ENCODE measurements around the gene TNS3. TPM values are rescaled to one million over a fixed set of nuclear protein-coding genes. Genes with fewer than 3 reads are reported as not detected.
A peak's percentile ranks its signal among the peaks of the same experiment; 100 is the strongest.

Gene TNS3
- total RNA-seq, 1 donor from 2014 or later: 452 TPM

DNA sequence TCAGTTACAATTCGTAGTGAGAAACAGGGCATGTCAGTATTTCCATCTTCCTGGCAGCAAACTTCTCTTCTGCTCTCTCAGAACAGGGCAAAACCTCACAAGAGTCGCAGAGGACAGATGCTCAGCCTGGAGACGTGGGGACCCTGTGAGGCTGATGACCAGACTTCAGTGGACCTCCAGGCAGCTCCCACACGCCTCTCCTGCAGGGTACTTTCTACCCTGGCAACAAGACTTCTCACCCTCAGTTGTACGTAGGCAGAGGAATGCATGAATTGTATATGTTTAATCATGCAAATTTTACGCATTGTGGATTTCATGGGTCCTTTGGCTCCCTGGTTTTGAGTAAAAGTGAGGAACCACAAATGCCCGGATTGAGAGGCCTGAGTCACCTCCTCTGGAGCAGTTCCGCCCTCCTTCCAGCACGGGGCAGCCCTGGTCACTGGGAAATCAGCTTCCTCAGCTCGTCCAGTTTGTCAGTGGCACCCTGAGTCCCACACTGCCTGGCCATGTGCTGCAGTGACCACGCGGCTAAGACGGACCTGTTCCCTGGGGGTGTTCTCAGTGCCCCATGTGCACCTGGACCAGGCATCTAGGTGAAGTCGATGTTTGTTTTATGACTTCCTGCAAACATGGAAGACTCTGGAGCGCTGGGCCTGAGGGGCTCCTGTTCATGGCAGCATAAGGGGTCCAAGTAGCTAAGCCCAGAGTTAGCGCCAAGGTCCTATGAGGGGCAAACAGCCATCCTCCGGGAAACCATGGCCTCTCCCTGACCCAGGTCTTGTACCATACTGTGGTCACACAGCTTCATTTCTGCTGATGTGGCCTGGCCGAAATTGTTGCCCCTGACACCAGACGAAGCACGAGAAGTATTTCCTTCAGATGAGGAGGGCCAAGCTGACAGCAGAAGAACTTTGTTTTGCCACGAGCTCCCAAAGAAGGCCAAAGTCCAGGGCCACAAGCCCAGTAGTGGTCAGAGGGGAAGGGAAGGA is 165.1 kb downstream of the TNS3 start:
- TF ChIP-seq, protein P1, sequence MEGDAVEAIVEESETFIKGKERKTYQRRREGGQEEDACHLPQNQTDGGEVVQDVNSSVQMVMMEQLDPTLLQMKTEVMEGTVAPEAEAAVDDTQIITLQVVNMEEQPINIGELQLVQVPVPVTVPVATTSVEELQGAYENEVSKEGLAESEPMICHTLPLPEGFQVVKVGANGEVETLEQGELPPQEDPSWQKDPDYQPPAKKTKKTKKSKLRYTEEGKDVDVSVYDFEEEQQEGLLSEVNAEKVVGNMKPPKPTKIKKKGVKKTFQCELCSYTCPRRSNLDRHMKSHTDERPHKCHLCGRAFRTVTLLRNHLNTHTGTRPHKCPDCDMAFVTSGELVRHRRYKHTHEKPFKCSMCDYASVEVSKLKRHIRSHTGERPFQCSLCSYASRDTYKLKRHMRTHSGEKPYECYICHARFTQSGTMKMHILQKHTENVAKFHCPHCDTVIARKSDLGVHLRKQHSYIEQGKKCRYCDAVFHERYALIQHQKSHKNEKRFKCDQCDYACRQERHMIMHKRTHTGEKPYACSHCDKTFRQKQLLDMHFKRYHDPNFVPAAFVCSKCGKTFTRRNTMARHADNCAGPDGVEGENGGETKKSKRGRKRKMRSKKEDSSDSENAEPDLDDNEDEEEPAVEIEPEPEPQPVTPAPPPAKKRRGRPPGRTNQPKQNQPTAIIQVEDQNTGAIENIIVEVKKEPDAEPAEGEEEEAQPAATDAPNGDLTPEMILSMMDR (IDR thresholded peaks at IDR 0.05; ENCODE audit: unreplicated experiment): no peak
- H3K27me3 Mint-ChIP-seq (ENCODE audit: low read depth): no peaks in the 10 kb centered on the region
- H3K36me3 Mint-ChIP-seq: peaks cover 65% of the 10 kb centered on the region
- H3K4me1 Mint-ChIP-seq: no peaks in the 10 kb centered on the region
- H3K9me3 Mint-ChIP-seq: no peaks in the 10 kb centered on the region
- H3K4me3 Mint-ChIP-seq: no peak overlapping the region
- H3K27ac Mint-ChIP-seq: no peak overlapping the region
- no peak for DNase-seq (ENCODE audit: low spot score in 2 of 2, unreplicated experiment in 2 of 2)

DNA sequence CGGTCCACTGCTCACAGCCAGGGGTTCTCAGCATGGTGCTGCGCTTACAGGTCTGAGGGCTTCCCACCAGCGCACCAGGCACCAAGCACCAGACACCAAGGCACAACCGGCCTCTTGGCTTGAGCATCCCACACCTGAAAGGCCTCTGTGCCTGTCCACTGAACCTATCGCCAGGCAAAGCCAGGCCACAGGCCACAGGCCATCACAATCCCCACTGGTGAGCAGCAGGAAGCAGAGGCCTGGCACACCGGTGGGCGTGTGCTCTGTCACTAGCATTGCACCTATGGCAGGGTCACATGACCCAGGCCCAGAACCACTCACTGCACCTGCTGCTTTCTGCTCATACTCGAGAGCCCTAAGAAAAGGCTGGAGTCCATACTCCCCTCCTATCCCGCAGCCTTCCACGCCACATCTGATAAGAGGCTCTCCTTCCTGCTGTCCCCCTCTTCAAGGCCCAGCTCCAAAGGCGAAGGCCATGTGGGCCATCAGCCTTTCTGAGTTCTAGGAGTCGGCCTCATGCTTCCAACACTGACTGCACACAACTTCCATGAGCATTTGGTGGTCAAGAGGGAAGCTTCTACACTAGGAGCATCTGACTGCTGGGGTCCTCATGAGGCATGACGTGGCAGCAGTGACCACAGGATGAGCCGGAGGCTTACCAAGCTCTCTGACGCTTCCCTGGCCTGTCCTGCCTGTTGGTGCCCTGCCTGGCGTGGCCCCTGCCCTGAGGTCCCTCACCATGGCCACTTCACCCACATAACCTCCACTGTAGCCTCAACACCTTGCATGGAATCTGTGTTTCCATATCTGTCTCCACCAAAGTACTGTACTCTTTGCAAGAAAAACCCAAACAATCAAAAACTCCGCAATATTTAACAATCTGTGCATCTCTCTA is 166.3 kb downstream of the TNS3 start:
- Mint-ChIP-seq H3K27me3 (ENCODE audit: low read depth) (no peaks in the 10 kb centered on the region), H3K4me1 (no peaks in the 10 kb centered on the region), H3K27ac (peak overlapping the region; percentile 1), H3K9me3 (no peaks in the 10 kb centered on the region), H3K36me3 (peaks cover 67% of the 10 kb centered on the region), H3K4me3 (no peak overlapping the region)
- no peak for DNase-seq (ENCODE audit: low spot score in 2 of 2, unreplicated experiment in 2 of 2)
- TF ChIP-seq, protein P1 (IDR thresholded peaks at IDR 0.05; ENCODE audit: unreplicated experiment): no peak

DNA sequence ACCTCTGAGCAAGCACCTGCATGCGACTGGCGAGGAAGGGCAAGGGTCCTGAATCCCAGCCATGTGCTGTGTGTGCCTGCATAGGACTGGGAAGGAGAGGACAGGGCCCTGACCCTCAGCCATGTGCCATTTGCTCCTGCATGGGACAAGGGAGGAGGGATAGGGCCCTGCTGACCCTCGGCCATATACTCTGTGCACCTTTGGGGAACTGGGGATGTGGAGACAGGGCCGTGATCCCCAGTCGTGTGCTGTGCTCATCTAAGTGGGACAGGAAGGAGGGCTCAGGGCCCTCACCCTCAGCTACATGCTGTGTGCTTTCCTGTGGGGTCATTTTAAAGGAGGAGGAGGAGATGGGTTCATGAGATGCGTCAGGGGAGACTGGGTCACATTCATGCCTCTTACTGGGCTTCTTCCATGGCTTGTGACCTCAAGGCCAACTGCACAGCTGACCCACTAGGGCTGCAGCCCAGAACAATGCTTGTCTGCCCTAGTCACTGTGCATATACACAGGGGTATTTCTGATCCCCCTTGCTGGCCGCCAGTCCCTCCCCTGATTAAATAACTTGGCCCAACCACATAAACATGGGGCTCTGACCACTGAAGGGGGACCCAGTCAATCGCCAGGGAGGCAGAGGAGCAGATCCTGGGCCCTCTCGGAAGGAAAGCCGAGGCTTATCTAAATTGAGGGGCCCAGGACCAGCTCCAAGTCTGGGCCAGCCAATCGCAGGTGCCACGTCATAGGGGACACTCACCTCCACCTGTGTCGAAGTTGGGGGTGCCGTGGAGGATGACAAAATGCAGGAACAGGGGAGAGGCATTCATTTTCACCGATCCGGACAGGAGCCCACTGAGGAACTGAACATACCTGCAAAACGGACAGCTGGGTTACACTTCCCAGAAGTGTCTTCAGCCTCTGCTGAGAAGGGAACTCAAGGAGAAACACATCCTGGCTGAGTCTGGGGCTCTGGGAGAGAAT is 167.3 kb downstream of the TNS3 start:
- H3K9me3 Mint-ChIP-seq: no peaks in the 10 kb centered on the region
- peaks cover 58% of the 10 kb centered on the region for H3K36me3 Mint-ChIP-seq
- no peak overlapping the region for H3K4me3 Mint-ChIP-seq
- no peak for DNase-seq (ENCODE audit: low spot score in 2 of 2, unreplicated experiment in 2 of 2)
- H3K4me1 Mint-ChIP-seq: no peaks in the 10 kb centered on the region
- peak overlapping the region; percentile 43 for H3K27ac Mint-ChIP-seq
- no peaks in the 10 kb centered on the region for H3K27me3 Mint-ChIP-seq (ENCODE audit: low read depth)
- TF ChIP-seq, protein P1 (IDR thresholded peaks at IDR 0.05; ENCODE audit: unreplicated experiment): no peak

DNA sequence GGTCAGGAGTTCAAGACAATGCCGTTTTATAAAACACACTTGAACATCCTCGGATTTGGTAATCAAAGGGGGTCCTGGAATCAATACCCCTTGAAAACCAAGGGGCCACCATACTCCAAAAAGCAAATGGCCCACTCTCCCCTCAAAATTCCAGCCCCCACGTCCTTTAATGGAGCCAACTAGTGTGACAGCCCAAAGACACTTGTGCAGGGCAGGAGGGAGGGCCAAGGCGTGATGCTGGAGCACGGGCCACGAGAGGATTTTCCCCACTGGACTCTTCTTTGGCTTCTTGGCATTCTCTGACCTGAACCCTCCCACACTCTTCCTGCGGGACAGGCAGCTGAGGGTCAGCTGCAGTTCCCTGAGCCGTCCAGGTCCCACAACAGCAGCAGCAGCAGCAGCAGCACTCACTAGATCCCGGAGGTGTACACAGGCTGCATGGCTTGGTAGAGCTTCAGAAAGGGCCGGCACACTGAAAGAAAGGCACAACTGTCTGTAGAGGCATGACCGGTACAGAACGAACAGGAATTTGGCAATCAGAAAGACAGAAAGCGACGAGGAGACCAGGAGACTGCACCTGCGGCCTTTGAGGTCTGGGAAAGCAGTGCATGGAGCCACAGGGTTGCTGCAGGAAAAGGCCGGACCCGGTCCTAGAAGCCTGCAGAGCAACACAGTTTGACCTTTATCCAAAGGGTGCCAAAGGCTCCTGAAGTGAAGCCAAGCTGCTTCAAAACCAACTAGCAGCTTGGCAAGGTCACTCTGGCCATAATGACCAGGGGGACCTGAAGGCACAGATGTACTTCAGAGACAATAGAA is 168.2 kb downstream of the TNS3 start:
- Mint-ChIP-seq H3K27me3 (ENCODE audit: low read depth) (no peaks in the 10 kb centered on the region), H3K27ac (peak overlapping the region; percentile 61), H3K36me3 (peaks cover 54% of the 10 kb centered on the region), H3K4me1 (peaks cover 3% of the 10 kb centered on the region), H3K4me3 (no peak overlapping the region), H3K9me3 (no peaks in the 10 kb centered on the region)
- no peak for DNase-seq (ENCODE audit: low spot score in 2 of 2, unreplicated experiment in 2 of 2)
- TF ChIP-seq, protein P1 (IDR thresholded peaks at IDR 0.05; ENCODE audit: unreplicated experiment): no peak

All from mesothelial cell of epicardium (in vitro differentiated cells).